ENCODE measurements around the gene ESRP2. TPM values are rescaled to one million over a fixed set of nuclear protein-coding genes. Genes with fewer than 3 reads are reported as not detected.

The ESRP2 gene
- total RNA-seq, 1 experiment from 2014 or later, result 122 TPM

Small RNAs within 50 kb of the gene (small RNA-seq; reads per million reads assigned to genes)
- gene RF00554 (not detected), gene RNU6-1262P (not detected)

Other genes with a start within 250 kb of the ESRP2 start
- not detected in 2 replicates for gene DPEP2, start 236.6 kb downstream of the ESRP2 start, total RNA-seq (2014; rRNA removed; shearing (Covaris generic))
- gene DPEP2NB, start 220.2 kb downstream of the ESRP2 start, total RNA-seq (2014; rRNA removed; shearing (Covaris generic)), result not detected in 2 replicates
- gene DDX28, start 212.9 kb downstream of the ESRP2 start, total RNA-seq (2014; rRNA removed; shearing (Covaris generic)), result 27.4 and 30.4 TPM in 2 replicates
- 18.7 and 19.0 TPM in 2 replicates for gene DUS2, start 212.8 kb downstream of the ESRP2 start, total RNA-seq (2014; rRNA removed; shearing (Covaris generic))
- gene NFATC3, start 150.8 kb downstream of the ESRP2 start, total RNA-seq (2014; rRNA removed; shearing (Covaris generic)), result 20.4 and 20.8 TPM in 2 replicates
- gene PLA2G15, start 9.2 kb upstream of the ESRP2 start, total RNA-seq (2014; rRNA removed; shearing (Covaris generic)), result 15.9 and 18.6 TPM in 2 replicates
- gene SLC7A6, start 28.4 kb upstream of the ESRP2 start, total RNA-seq (2014; rRNA removed; shearing (Covaris generic)), result 43.2 and 53.7 TPM in 2 replicates
- gene SLC7A6OS, start 74.8 kb upstream of the ESRP2 start, total RNA-seq (2014; rRNA removed; shearing (Covaris generic)), result 15.0 and 22.2 TPM in 2 replicates
- gene PRMT7, start 74.9 kb upstream of the ESRP2 start, total RNA-seq (2014; rRNA removed; shearing (Covaris generic)), result 36.3 and 50.6 TPM in 2 replicates
- 45.7 and 50.7 TPM in 2 replicates for gene SMPD3, start 212.4 kb upstream of the ESRP2 start, total RNA-seq (2014; rRNA removed; shearing (Covaris generic))